GM19328 (cell line): ENCODE measurements around the gene HOXB1.

Experiments
- ATAC-seq: cut with Tn5 transposase; IDR thresholded peaks from one replicate; pipeline ENCODE4 v1.9.1; 2021; ENCODE audit warnings: mild to moderate bottlenecking, moderate library complexity; ENCODE audit not compliant: unreplicated experiment

Gene HOXB1

DNA sequence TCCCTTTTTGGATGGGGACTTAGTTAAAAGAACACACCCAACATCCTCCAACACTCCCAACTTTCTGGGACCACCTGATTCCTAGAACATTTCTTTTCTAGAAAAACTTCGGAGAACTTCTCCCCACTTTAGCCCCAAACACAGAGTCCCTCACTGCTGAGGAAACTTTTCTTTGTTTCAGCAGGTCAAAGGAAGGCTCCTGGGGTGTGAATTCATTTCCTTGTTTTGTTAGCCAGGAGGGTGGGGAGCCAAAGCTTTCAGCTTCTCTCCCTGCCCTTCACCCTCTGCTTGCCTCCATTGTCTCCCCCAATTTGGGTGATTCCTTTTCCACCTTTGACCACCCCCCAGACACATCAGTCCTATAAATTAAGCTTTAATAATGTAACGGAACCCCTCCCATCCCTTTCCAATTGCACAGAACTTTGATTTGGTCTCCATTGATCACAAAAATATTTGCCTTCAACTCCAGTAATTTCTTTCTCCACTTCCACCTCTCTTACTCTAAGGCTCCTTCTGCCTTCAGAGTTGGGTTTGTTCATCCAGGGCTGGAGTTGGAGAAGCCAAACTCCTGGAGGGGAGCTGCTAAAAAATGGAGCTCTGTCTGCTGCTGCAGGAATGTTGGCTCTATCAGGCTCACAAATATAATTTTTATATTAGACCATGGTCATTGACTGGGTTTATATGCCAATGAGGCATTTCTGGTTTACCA lies 37.0 kb upstream of the HOXB1 start:
- no peak for ATAC-seq

DNA sequence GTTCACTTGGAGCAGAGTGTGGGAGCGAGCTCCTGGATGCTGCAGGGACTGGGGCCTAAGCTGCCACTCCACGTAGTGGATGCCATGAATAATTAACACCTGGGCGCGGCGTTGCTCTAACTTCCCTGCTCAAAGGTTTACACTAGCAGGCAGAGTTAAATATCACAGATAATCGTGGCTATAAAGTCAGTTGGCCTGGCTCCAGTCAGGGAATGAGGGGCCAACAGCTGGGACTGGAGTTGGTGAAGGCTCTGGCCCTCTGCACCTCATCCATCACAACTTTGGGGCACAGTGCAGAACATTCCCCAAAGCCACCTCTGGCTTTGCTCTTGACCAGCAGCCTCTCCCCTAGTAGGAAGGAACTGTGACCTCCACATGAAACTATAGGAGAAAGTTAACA lies 36.4 kb upstream of the HOXB1 start:
- ATAC-seq, result no peak

DNA sequence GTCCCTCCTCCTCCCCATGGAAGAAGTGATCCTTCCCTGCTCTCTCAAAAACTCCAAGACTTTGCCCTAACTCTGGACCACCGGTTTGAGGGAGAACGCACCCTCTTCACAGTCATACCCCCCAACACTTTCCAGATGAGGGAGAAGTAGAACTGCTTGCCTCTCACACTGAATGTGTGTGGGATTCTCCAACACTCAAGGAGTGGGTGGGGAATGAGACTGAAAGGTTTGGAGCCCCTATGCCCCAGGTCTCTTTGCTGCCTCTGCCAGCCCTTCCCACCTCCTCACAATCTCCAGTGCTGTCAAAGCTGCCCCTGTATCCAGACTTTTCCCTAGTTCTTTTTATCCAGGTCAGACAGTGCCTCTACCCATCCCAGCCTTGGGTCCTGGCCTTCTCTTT lies 35.9 kb upstream of the HOXB1 start:
- ATAC-seq, result no peak

DNA sequence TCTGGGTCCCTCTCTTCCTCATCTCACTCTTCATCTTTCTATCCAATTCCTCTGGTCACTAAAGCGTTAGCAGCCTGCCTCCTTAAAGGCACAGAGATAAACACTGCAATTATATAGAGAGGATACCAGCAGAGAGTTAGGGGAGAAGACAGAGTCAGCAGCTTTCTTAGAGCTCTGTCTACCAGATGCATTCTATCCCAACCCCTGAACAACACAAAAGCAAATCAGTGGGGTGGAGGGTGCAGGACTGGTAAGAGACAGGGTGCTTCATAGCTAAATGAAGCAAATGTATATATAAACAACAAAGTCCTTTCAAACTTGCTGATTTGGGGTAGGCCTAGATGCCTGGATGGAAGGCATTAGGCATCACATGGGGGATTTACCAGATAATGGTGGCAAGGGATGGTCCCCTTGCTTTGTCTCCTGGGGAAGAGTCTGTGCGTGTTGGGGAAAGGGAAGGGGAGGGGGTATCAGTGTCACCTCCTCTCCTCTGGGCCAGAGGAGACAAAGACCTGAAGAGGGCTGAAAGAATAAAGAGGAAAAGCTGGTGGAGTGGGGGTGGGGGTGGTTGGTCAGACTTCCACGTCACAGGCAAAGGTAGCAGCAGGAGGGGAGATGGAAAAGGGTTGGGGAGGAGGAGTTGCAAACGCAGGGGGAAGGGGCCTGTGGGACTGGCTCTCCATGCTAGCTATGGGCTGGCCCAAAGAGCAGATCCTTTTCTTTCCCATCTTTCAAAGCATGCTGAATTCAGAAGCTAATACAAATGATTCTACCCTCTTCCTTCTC lies 35.3 kb upstream of the HOXB1 start:
- no peak for ATAC-seq

DNA sequence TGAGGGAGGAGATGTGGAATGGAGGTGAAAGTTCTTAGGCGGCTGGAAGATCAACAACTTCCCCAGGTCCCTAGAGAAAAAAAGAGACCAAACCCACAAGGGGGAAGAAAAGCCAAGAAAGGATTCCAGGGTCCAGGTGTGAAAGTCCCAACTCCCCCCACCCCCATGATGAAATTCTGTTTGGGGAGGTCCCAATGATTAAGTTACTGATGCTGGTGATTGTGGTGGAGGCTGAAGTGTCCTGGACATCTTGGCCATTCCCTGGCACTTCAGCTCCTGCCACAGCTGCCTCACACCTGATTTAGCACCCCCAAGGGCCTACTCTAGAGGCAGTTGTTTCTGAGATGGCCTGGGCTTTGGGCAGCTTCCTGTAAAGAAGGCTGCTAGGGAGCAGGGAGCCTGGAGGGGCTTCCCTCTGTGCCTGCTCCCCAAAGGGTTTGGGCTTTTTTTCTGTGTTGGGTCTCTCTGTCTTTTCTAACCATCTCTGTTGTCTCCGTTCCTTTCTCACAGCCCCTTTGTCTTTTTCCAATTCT lies 34.3 kb upstream of the HOXB1 start:
- ATAC-seq, result no peak

DNA sequence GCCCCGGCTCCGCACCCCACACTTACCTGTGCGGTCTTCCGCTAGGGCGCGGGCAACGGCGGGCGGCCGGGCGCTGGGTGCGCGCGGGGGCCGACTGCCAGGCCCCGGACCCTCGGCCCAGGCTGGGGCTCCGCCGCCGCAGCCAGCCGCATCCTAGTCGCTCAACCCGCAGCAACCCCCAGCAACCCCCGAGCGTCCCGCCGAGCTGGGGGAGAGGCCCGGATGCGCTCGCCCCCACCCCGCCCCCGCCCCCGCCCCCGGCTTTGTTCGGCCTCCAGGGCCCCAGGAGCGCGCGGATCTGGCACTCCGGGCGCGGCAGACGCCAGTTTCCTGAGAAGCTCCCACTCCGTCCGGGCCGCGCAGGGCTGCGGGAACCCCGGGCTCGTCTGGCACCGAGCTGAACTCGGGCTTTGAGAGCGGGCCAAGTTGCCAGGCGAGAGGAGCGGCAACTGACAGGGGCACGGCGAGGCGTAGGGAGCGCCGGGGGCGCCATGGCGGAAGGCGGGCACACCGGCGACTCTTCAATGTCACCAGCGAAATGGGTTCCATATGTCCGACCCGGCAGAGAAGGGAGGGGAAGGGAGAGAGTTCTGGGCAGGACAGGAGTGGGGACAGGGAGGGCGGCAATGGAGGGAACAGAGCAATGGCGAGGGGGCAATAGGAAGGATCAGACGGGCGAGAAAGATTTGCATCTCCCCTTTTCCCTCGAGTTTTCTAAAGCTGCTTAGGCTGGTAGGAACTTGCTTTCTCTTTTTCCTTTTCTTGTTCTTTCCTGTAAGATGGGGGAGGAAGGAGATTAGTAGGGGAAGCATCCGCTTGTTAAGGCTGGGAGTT lies 33.6 kb upstream of the HOXB1 start:
- ATAC-seq, result no peak

DNA sequence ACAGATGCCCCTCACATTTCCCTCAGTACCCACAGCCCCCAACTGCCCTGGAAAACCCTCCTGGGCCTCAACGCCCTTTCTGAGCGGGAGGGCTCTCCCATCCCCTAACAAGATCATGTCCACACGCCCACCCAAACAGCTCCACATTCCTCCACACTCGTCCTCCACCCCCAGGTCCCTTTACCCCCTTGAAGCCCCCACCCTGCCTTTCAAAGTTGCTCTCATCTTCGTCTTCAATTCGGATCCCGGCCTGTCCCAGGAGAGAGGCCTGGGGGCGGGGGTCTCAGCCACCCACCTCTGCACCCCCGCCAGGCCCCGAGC lies 33.0 kb upstream of the HOXB1 start:
- ATAC-seq, result no peak

DNA sequence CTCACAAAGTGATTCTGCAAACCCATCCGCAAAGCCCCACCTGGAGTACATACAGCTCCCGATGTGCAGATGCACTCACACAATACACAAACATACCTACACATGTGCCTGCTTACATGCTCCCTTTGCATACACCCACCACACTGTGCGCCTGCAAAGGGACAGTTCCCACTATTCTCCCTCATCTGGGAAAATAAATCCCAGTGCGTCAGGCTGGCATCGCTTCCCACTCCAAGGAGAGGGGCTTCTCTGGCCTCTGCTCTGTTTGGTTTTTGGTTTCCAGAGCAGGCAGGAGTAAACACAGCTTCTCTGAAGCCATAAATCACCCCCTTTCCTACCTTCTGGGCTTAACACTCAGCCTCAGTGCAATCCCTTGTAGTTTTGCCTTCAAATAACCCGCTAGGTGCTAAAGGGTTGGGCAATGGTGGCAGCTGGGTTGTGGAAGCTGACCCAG lies 32.6 kb upstream of the HOXB1 start:
- ATAC-seq, result no peak

DNA sequence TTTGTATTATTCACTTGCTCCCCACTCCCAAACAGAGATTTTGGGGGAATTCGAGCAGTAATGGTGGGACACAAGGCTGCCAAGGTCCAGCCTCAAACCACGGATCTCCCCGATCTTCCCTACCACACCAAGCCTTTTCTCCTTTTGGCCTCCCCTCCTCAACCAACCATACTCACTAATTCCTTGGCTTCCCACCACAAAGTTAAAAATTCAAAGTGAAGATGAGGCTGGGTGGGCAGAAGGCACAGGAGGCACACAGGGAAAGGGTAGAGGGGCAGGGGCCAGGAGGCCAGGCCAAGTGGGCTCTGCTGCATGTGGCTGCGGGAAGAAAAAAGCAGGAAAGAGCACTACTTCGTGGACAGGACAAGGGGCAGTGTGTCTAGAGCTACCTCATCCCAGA lies 32.1 kb upstream of the HOXB1 start:
- no peak for ATAC-seq

DNA sequence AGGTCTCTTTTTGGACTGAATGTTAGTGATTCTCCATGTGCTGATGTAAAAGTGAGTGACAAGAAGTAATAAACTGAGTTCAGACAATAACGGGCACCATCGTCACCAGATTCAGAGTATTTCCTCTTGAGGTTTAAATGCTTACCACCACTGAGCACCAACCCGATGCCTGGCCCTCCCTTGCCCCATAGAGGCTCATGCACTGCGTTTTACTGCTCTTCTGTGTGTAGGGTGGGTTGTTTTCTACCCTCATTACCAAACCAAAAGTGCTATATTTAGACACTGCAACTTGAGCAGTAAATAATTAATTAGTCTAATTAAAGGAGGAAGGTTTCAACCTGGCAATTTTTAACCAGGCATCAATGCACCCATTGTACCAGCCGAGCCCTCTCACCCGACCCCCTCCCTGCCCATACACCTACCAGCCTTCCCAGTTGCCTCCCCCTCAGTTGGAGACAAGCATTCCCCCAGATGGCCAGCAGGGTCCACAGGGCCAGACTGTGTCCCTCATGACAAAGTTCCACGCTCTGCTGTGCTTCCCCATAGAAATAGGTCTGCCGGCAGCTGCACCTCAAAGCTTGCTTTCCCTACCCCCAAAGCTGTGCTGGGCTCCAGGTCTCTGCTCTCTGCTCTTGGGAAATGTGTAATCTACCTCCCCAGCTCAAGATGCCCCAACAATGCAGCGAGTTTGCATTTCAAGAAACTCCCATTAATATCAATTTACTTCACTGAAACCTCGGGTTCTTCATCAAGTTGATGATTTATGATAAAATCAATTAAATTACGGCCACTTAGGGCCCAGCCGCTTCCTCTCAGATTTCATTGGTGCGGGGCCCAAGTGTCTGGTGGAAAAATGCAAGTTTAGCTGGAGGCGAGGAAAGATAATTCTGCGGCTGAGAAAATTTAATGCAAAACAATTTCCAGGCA lies 31.3 kb upstream of the HOXB1 start:
- no peak for ATAC-seq

DNA sequence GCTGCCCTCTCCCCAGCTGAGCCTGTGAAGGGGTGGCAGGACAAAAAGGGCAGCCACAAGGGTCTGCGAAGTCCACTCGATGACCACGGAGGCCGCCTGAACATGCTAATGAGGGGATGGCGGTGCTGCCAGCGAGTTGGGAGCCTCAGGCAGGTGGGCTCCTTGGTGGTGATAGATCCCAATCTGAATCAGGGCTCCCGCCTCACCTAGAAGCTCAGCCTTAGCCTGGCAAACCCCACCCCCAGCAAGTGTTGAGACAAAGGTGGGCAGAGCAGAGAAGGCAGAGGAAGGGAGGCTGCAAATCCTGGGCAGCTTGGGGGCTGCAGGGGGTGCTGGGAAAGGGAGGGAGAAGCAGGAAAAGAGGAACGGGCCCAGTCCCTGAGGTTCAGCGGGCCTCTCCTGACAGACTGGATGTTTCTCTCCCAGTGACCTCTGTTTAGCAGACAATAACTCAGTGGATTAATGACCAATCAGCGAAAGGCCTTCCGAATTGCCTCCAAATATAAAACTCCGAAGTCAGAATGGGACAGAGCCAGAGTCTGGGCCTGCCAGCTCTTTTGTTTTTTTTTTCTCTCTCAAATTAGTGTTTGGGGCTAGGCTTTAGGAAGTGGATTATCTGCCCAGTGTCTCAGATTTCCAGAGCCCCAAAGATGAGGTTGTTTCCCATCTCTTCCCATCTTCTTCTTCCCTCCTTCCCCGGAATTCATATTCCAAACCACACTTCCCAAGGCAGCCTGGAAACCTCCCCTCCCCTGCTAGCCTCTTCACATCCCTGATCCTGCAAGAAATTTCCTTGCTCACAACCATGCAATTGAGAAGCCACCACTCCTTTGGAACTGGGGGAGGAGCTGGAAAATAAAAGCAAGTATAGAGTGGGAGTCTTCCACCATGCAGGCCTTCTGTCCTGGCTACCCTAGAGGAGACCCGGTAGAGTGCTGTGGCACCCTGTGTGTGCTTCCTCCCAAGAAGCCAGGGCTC lies 29.3 kb upstream of the HOXB1 start:
- no peak for ATAC-seq

DNA sequence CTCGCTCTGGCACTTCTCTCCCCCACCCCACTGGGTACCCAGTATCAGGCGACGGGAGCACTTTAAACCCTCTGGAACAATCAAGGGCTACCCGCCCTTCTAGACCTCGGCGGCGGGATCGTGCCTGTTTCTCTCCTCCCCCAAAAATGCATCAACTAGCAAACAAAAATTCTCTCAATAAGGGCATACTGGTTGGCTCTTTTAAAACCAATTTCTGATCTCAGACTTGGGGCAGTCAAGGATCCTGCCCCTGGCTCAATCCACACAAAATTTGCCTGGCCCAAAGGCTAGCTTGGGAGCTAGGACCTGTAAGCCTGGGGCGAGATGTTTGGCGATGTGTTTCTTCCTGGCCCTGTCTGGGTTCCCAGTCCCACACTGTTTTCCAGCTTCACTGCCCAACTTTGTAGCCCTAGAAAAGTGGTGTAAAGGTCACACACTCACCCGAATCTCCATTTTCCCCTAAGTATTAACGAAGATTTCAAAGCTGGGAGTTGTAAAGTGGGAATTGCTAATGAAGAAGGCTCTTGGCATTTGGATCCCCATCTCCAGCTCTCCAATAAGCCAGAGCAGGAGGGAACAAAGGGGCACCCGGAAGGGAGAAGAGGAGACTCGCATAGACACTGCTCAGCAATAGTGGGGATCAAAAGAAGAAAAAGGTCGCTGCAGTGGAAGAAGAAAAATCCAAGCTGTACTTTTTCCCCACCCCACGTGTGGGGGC lies 28.5 kb upstream of the HOXB1 start:
- ATAC-seq, result no peak

DNA sequence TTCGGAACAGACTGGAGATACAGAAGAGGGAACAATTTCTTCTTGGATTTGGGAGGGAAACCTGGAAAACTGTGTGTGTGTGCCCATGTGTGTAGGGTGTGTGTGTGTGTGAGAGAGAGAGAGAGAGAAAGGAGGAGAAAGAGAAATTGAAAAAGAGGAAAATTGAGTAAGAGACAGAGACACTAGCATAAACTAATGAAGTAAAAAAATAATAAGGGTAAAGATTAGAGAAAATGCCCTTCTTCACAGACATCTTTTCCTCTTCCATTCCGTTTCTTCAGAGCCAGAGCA lies 28.0 kb upstream of the HOXB1 start:
- no peak for ATAC-seq

DNA sequence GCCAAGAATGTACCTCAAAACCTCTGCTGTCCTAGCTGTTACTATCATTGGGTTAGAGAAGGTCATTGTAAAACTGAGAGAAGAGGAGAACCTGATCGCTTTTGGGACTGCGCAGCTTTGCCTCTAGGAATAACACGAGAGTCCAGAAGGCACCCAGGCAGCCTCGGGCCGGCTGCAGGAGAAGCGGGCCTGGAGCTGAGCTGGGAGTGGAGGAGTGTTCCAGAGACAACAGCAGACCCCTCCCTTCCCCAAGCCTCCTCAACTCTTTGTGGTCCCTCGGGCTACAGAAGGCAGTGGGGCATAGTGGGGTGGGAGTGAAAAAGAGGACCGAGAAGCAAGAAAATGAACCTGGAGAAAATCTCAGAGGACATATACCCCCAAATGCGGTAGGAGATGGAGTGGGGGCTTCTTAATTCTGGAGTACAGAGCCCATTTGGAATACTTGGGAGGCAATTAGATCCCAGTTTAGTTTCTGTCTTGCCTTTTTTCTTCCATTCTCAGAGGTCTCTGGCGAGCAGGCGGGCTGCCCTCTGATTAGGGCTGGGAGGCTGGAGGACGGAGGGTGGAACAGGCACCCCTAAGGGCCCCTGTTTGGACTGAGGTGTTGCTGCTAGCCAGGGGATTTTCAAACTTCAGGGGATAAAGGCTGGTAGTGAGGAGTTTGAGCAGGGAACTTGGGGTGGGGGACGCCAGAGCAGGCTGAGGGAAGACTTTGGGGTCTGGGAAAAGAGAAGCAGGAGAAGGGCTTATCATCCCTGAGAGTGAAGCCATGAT lies 27.4 kb upstream of the HOXB1 start:
- no peak for ATAC-seq

DNA sequence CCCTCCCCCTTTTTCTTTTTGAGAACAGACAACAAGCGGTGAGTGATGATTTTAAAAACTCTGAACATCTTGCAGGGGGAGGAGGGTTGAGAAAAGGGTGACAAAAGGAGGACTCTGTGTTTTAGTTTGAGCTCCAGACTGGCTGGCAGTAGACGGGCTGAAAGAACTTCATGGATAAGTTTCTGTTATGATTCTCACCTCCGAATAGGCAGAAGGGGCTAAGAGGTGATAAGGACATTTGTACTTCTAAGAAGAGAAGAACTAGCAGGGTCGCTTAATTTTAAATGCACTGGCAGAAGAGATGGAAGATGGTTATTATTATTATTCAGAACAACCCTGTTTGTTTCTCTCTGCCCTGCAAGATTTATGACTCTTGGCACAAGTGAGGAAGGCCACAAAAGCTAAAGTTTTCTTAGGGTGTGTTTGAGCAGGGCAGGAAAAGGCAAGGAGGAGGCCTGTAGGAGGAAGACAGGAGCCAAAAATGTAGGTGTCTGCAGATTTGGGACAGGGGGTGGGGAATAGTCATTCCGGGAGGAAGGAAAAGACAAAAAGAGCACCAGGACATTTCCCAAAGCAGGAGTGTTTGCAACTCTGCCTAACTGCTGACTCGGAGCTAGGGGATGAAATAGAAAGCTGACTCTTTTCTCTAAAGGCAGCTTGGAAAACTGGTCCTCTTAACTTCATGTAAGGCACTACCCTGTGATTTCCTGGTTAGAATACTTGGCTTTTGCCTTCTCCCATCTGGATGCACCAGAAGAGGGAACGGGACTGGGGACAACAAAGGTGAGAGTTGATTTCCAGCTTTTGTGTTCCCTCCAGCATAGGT lies 26.0 kb upstream of the HOXB1 start:
- ATAC-seq, result no peak

DNA sequence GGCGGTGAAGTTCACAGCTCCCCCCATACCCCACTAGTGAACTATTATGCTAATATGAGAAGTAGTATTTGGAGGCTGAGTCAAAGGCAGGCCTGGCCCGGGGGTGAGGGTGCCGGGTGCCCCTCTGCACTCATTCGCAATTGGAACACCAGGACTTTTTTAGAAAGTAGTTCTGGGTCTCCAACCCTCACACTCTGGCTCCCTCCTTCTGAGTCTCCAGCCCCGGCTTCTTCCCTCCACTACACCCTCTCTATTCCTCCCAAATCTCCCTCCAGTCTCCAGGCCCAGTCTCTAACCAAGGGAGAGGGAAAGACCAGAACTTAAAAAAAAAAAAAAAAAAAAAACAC lies 25.4 kb upstream of the HOXB1 start:
- ATAC-seq, result no peak
